Measurements from ENCODE around the gene TMC3. TPM values are rescaled to one million over a fixed set of nuclear protein-coding genes. Genes with fewer than 3 reads are reported as not detected.

The TMC3 gene
- total and polyA plus RNA-seq, 9 of the 15 experiments (the other 6 are each of a cell fraction or from before 2014, with no cell fraction given): 0.01 to 0.14 TPM; not detected in 7

DNA sequence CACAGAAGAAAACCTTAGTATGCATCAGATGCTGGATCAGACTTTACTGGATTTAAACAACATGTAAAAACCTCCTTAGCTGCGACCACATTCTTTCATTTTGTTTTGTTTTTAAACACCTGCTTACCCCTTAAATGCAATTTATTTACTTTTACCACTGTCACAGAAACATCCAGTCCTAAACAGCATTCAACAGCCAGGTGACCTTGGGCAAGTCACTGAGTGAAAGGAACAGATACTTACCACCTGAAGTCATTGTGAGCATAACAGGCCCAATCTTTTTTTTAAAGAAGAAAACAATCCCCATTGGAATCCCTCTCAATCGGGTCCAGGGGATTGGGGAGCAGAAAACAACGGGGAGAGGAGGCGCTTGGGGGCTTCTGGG is 50.5 kb downstream of the TMC3 start:
- in situ Hi-C loops (cut with MboI) (no loop called here), intact Hi-C loops (cut with micrococcal nuclease) (loop anchor here (10.0 kb wide), 1 partner anchor 339 kb away; the partner anchor contains the start of gene MESD)
- peak overlapping the region; percentile 93 for H2AFZ ChIP-seq (ENCODE audit: low read depth, low read length)
- no peaks in the 10 kb centered on the region for H4K20me1 ChIP-seq (replicated peaks; ENCODE audit: control insufficient read depth, insufficient read depth, low read length)
- no peaks in the 10 kb centered on the region for H3K9me3 ChIP-seq (replicated peaks; ENCODE audit: control insufficient read depth, insufficient read depth, low read depth, low read length)
- H3K4me2 ChIP-seq (ENCODE audit: insufficient read depth, low read length): peak overlapping the region; percentile 87
- WGBS (ENCODE audit: insufficient coverage, low coverage, missing lambda C conversion rate): 2% methylated on average over 2 of the region's 4 CpGs
- no peaks in the 10 kb centered on the region for H3K9me1 ChIP-seq (ENCODE audit: control insufficient read depth, insufficient read depth, low read length)
- no TSS peak for BruUV-seq (replicated peaks)
- no peaks in the 10 kb centered on the region for H3K27me3 ChIP-seq (ENCODE audit: control insufficient read depth in 2 of 2, insufficient read depth in 2 of 2, low read length in 2 of 2)
- H3K36me3 ChIP-seq (ENCODE audit: control insufficient read depth, insufficient read depth, low read length): peaks cover 8% of the 10 kb centered on the region; the same call in 1 of the 3 replicates
- peak overlapping the region; percentile 56 to 94 for H3K9ac ChIP-seq (ENCODE audit: insufficient read depth in 1 of 2, low read depth in 2 of 2, low read length in 2 of 2)
- ChIA-PET POLR2A (interaction anchor here (0.6 to 1.6 kb wide), 5 partner anchors 11 to 1148 kb away, joined by 3 to 6 read pairs (median 5); no protein-coding TSS in a partner anchor), CTCF (ENCODE audit: low intra/inter-chr PET ratio) (no interaction called here)
- DNase-seq (ENCODE audit: extremely low read depth in 1 of 4, low spot score in 3 of 4) (peak in 1 of 4 experiments; percentile 15), ATAC-seq (peak; percentile 8), FAIRE-seq (peak; percentile 51)
- peak overlapping the region; percentile 54; the same call in 2 of the 3 replicates for H3K27ac ChIP-seq (ENCODE audit: extremely low read depth, low read depth, low read length)
- H3K4me1 ChIP-seq (replicated peaks in 1 of 2; ENCODE audit: control insufficient read depth in 2 of 2, insufficient read depth in 2 of 2, low read length in 2 of 2): peaks cover 11 to 12% of the 10 kb centered on the region in 2 experiments; a peak in 4 of 5 replicates
- TF ChIP-seq ESRRA (IDR thresholded peaks at IDR 0.05; ENCODE audit: borderline replicate concordance, low read depth) (peak; percentile 29; the same call in 1 of the 2 replicates), ZFX (CRISPR knock-in tag; IDR thresholded peaks at IDR 0.05) (0 out of 2 replicates have a peak, but pooled peaks have one; percentile 21), ZNF76 (CRISPR knock-in tag; IDR thresholded peaks at IDR 0.05; ENCODE audit: borderline replicate concordance) (no peak)
- no peaks in the 10 kb centered on the region for H3K79me2 ChIP-seq (ENCODE audit: control insufficient read depth, insufficient read depth, low read length)
- peak overlapping the region; percentile 69 for H3K4me3 ChIP-seq

DNA sequence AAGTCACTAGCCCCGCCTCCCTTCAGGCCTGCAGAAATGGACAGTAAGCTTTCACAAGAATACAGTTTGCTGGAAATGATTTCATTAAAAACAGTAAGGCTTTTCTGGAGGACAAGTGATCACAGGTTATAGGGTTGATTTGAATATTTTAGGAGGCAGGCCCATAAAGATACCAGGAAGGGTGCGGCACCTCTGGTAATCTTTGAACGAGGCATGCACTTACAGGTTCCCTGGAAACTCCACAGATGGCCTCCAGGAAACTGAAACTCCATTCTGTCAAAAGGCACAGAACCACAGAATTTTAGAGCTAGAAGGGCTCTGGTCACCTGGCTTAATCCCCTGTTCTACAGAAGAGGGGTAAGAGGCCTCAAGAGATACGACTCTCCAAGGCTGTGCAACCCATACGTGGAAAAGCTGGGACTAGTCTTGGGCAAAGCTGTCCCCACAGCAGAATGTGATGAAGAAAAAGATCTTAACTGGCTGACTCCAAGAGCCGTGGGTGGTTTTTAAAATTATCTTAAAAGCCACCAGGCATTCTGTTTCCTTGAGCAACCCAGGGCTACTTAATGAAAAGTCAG is 51.2 kb downstream of the TMC3 start:
- CTCF ChIA-PET (ENCODE audit: low intra/inter-chr PET ratio): no interaction called here

More for the DNA sequence above, 51.2 kb downstream of the TMC3 start:
- Histone ChIP-seq H3K4me1 (replicated peaks in 1 of 2; ENCODE audit: control insufficient read depth in 2 of 2, insufficient read depth in 2 of 2, low read length in 2 of 2) (peaks cover 11 to 12% of the 10 kb centered on the region in 2 experiments; a peak in 4 of 5 replicates), H4K20me1 (replicated peaks; ENCODE audit: control insufficient read depth, insufficient read depth, low read length) (no peaks in the 10 kb centered on the region), H3K36me3 (ENCODE audit: control insufficient read depth, insufficient read depth, low read length) (peaks cover 8% of the 10 kb centered on the region; the same call in 1 of the 3 replicates), H3K79me2 (ENCODE audit: control insufficient read depth, insufficient read depth, low read length) (no peaks in the 10 kb centered on the region), H3K9me3 (replicated peaks; ENCODE audit: control insufficient read depth, insufficient read depth, low read depth, low read length) (no peaks in the 10 kb centered on the region), H3K9me1 (ENCODE audit: control insufficient read depth, insufficient read depth, low read length) (no peaks in the 10 kb centered on the region), H3K27me3 (ENCODE audit: control insufficient read depth in 2 of 2, insufficient read depth in 2 of 2, low read length in 2 of 2) (no peaks in the 10 kb centered on the region), H3K4me2 (ENCODE audit: insufficient read depth, low read length) (peak overlapping the region; percentile 36), H2AFZ (ENCODE audit: low read depth, low read length) (peak overlapping the region; percentile 41; the same call in 1 of the 2 replicates), H3K4me3 (peak overlapping the region; percentile 2; the same call in 1 of the 2 replicates), H3K27ac (ENCODE audit: extremely low read depth, low read depth, low read length) (peak overlapping the region; percentile 17; the same call in 1 of the 3 replicates), H3K9ac (ENCODE audit: insufficient read depth in 1 of 2, low read depth in 2 of 2, low read length in 2 of 2) (peak overlapping the region in 1 of 2 experiments; percentile 37; a peak in 2 of 4 replicates)
- POLR2A ChIA-PET: interaction anchor here (1.0 kb wide), 1 partner anchor 12 kb away, joined by 3 read pairs; no protein-coding TSS in a partner anchor
- intact Hi-C loops (cut with micrococcal nuclease) (loop anchor here (10.0 kb wide), 1 partner anchor 338 kb away; the partner anchor contains the start of gene MESD), in situ Hi-C loops (cut with MboI) (no loop called here)
- TF ChIP-seq PHTF2 (CRISPR knock-in tag; IDR thresholded peaks at IDR 0.05) (no peak), TAL1 (IDR thresholded peaks at IDR 0.05) (peak; percentile 20; the same call in 1 of the 2 replicates), CBFA2T3 (IDR thresholded peaks at IDR 0.05) (peak; percentile 42; the same call in 1 of the 2 replicates)
- TF ChIP-seq, protein P1, sequence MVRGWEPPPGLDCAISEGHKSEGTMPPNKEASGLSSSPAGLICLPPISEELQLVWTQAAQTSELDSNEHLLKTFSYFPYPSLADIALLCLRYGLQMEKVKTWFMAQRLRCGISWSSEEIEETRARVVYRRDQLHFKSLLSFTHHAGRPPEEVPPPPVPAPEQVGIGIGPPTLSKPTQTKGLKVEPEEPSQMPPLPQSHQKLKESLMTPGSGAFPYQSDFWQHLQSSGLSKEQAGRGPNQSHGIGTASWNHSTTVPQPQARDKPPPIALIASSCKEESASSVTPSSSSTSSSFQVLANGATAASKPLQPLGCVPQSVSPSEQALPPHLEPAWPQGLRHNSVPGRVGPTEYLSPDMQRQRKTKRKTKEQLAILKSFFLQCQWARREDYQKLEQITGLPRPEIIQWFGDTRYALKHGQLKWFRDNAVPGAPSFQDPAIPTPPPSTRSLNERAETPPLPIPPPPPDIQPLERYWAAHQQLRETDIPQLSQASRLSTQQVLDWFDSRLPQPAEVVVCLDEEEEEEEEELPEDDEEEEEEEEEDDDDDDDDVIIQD (CRISPR knock-in tag; IDR thresholded peaks at IDR 0.05): no peak
- 26% methylated on average over 6 of the region's 6 CpGs for WGBS (ENCODE audit: insufficient coverage, low coverage, missing lambda C conversion rate)
- no TSS peak for BruUV-seq (replicated peaks)
- peak in 2 of 4 experiments; percentile 24 to 46 for DNase-seq (ENCODE audit: extremely low read depth in 1 of 4, low spot score in 3 of 4)
- no peak for ATAC-seq
- FAIRE-seq: peak; percentile 48
